GM23338 (cell line): ENCODE results near the gene ZBTB2. TPM values are rescaled to one million over a fixed set of nuclear protein-coding genes. Genes with fewer than 3 reads are reported as not detected.
"Not testable (repeated sequence)": the region's sequence is repeated elsewhere in the genome, so short reads cannot be mapped to it uniquely, and the experiment has no call there.

Experiments
- ATAC-seq: fragments of 200-7000 bp; cut with Tn5 transposase; 3 replicates; pipeline ENCODE4 v1.9.1; 2020
- DNase-seq: peaks from one replicate; pipeline ENCODE4 v3.0.0-alpha.2; 2015; ENCODE audit warnings: low spot score
- H2AFZ ChIP-seq: fragments of 200-600 bp; sonication (generic); 2 replicates; pipeline ENCODE4 v1.8.0; 2016; ENCODE audit warnings: antibody characterized with exemption, mild to moderate bottlenecking, moderate library complexity
- H3F3A ChIP-seq: fragments of 200-600 bp; sonication (generic); replicated peaks from 2 replicates; pipeline ENCODE4 v1.8.0; 2017; ENCODE audit warnings: antibody characterized with exemption, mixed run types, low read depth
- H3K27ac ChIP-seq: fragments of 200-600 bp; sonication (generic); 2 replicates; pipeline ENCODE4 v1.6.1; 2016; ENCODE audit warnings: low read depth
- H3K27me3 ChIP-seq: fragments of 200-600 bp; sonication (generic); 2 replicates; pipeline ENCODE4 v1.8.0; 2016; ENCODE audit warnings: mild to moderate bottlenecking, mixed run types, moderate library complexity; ENCODE audit not compliant: insufficient read depth
- H3K36me3 ChIP-seq: fragments of 200-600 bp; sonication (generic); 2 replicates; pipeline ENCODE4 v1.8.0; 2016; ENCODE audit warnings: mild to moderate bottlenecking; ENCODE audit not compliant: insufficient read depth
- H3K4me1 ChIP-seq: fragments of 200-600 bp; sonication (generic); 2 replicates; pipeline ENCODE4 v1.8.0; 2016; ENCODE audit warnings: mild to moderate bottlenecking, moderate library complexity; ENCODE audit not compliant: insufficient read depth
- H3K4me2 ChIP-seq: fragments of 200-600 bp; sonication (generic); 2 replicates; pipeline ENCODE4 v1.7.1; 2017; ENCODE audit warnings: mixed run types
- H3K4me3 ChIP-seq: fragments of 200-600 bp; sonication (generic); 2 replicates; pipeline ENCODE4 v1.6.1; 2016; ENCODE audit warnings: mixed run types
- H3K79me2 ChIP-seq: fragments of 200-600 bp; sonication (generic); replicated peaks from 2 replicates; pipeline ENCODE4 v1.8.0; 2017; ENCODE audit warnings: mild to moderate bottlenecking; ENCODE audit not compliant: insufficient read depth
- H3K9me2 ChIP-seq: fragments of 200-600 bp; sonication (generic); 2 replicates; pipeline ENCODE4 v1.8.0; 2017; ENCODE audit not compliant: insufficient read depth
- H4K20me1 ChIP-seq: fragments of 200-600 bp; sonication (generic); replicated peaks from 2 replicates; pipeline ENCODE4 v1.8.0; 2017; ENCODE audit warnings: mild to moderate bottlenecking; ENCODE audit not compliant: insufficient read depth
- H3K27ac Mint-ChIP-seq: 2 replicates; pipeline ENCODE4 v1.8.0; 2020; ENCODE audit warnings: inconsistent platforms, mild to moderate bottlenecking, moderate library complexity, mixed read lengths
- H3K27me3 Mint-ChIP-seq: 3 replicates; pipeline ENCODE4 v1.8.0; 2022; ENCODE audit warnings: low read depth, mild to moderate bottlenecking, moderate library complexity, mixed read lengths, inconsistent platforms; ENCODE audit not compliant: insufficient read depth, poor library complexity
- H3K36me3 Mint-ChIP-seq: 3 replicates; pipeline ENCODE4 v1.8.0; 2021; ENCODE audit warnings: low read depth, mild to moderate bottlenecking, inconsistent platforms, moderate library complexity, mixed read lengths
- H3K4me1 Mint-ChIP-seq: 3 replicates; pipeline ENCODE4 v1.8.0; 2020; ENCODE audit warnings: mild to moderate bottlenecking, inconsistent platforms, mixed read lengths
- H3K4me3 Mint-ChIP-seq: 3 replicates; pipeline ENCODE4 v1.8.0; 2021; ENCODE audit warnings: moderate library complexity, mild to moderate bottlenecking, inconsistent platforms, mixed read lengths
- H3K9me3 Mint-ChIP-seq: 3 replicates; pipeline ENCODE4 v1.8.0; 2020; ENCODE audit warnings: moderate library complexity, mild to moderate bottlenecking, inconsistent platforms, mixed read lengths
- polyA plus RNA-seq: library from polyadenylated mRNA; unstranded; fragments of >200 nt; fragmentation: Nextera tagmentation; extraction: Ambion mirVana; gene quantifications from 2 replicates; pipeline ENCODE4 v1.2.1, GENCODE V29; 2016
- small RNA-seq: library from RNA; depleted of rRNA; stranded (forward); fragments of <200 nt; gene quantifications from one replicate; pipeline ENCODE3, GENCODE V24; 2014; ENCODE audit warnings: low replicate concordance
- total RNA-seq: library from RNA; depleted of rRNA; stranded (reverse); fragments of >200 nt; shearing (Covaris generic); gene quantifications from 2 replicates; pipeline ENCODE4 v1.2.3, GENCODE V29; 2014; rRNA removed

ZBTB2 gene
- total and polyA plus RNA-seq, 2 experiments from 2014 or later, result 11.4 to 21.9 TPM

DNA sequence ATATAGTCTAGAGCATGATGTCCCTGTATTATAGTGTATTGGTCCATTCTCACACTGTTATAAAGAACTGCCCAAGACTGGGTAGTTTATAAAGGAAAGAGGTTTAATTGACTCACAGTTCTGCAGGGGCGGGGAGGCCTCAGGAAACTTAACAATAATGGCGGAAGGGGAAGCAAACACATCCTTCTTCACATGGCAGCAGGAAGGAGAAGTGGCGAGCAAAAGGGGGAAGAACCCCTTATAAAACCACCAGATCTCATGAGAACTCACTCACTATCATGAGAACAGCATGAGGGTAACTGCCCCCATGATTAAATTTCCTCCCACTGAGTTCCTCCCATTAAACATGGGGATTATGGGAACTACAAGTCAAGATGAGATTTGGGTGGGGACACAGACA lies 75.7 kb downstream of the ZBTB2 start:
- DNase-seq, H3K4me3 Mint-ChIP-seq, H2AFZ ChIP-seq, H4K20me1 ChIP-seq, H3K27me3 ChIP-seq, H3K4me3 ChIP-seq, H3K9me3 Mint-ChIP-seq, H3K9me2 ChIP-seq, H3K27ac ChIP-seq, ATAC-seq, H3K4me1 ChIP-seq, H3K27ac Mint-ChIP-seq, H3K4me2 ChIP-seq, H3K27me3 Mint-ChIP-seq, H3K36me3 ChIP-seq, H3F3A ChIP-seq: not testable (repeated sequence)
- H3K36me3 Mint-ChIP-seq, result peaks cover 20% of the 10 kb centered on the region
- peaks cover 16% of the 10 kb centered on the region for H3K79me2 ChIP-seq
- peaks cover 13% of the 10 kb centered on the region for H3K4me1 Mint-ChIP-seq

Small RNA genes within 50 kb of the gene (small RNA-seq; reads per million reads assigned to genes)
- not detected for gene RF00019

Other genes starting within 250 kb of the ZBTB2 start
- 80.2 and 90.1 TPM in 2 replicates for gene AKAP12, start 151.6 kb downstream of the ZBTB2 start, total RNA-seq
- 120 and 137 TPM in 2 replicates for gene AKAP12, start 151.6 kb downstream of the ZBTB2 start, polyA plus RNA-seq
- 27.7 and 34.4 TPM in 2 replicates for gene RMND1, start 60.6 kb upstream of the ZBTB2 start, total RNA-seq
- gene RMND1, start 60.6 kb upstream of the ZBTB2 start, polyA plus RNA-seq, result 23.5 and 27.5 TPM in 2 replicates
- gene CCDC170, start 102.5 kb upstream of the ZBTB2 start, total RNA-seq, result 2.1 TPM in 1 of 2 replicates, not detected in the other
- gene CCDC170, start 102.5 kb upstream of the ZBTB2 start, polyA plus RNA-seq, result 0.03 and 0.18 TPM in 2 replicates